HG03196 (cell line): ENCODE results near the gene LGI4.
"Not testable (repeated sequence)": the region's sequence is repeated elsewhere in the genome, so short reads cannot be mapped to it uniquely, and the experiment has no call there.

Experiments
- ATAC-seq: cut with Tn5 transposase; IDR thresholded peaks from one replicate; pipeline ENCODE4 v1.9.1; 2021; ENCODE audit not compliant: unreplicated experiment

LGI4 gene

DNA sequence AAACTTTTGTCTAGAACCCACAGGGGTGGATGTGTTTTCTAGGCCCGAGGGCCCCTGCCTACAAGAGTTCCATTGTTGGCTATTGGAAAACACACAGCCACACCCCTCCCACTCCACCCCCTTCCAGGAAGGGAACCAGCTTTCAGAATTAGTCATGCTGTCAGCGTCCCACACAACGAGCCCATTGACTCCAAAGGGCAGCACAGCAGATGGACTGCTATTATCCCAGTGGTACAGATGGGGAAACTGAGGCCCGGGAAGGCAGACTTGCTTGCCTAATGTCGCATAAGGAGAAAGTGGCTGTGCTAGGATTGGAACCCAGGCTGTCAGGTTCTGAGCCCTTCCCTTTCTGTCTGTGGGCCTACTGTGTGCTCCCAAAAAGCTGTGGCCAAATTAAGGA lies 27.3 kb downstream of the LGI4 start:
- ATAC-seq: no peak

DNA sequence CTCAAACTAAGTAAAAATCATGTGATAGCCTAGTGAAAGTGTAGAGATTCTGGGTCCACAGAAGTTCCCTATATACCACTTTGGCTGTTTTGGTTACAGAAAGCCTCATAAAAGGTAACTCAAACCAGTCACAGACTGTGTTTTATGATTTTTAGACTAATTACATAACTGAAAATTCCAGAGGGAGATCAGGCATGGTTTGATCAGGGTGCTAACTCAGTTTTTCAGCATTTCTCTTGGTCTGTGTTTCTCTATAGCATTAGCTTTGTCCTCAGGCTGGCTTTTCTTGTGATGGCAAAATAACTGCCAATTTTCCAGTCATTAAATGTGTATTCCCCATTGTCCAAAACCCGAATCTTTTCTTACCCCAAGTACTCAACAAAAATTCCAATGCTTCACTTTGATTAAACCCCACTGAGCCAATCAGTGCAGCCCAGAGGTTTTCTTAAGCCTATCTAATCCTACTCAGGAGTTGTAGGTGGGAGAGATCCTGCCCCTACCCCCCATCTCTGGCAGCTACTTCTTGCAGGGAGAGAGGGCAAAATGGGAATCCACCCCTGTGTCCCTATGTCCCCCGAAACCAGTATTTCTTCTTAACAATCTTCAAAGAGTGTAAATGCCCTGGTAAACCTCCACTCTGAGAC lies 27.8 kb downstream of the LGI4 start:
- ATAC-seq: no peak

DNA sequence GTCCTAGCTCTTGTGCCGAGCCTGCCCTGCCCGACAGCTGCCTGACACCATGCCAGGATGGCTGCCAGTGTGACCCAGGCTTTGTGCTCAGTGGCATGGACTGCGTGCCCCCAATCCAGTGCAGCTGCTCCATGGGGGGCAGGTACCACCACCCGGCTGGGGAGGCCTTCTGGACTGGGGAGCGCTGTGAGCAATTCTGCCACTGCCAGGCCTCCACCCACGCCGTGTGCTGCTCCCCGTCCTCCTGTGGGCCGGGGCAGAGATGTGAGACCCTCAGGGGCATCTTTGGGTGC lies 28.6 kb downstream of the LGI4 start:
- ATAC-seq: no peak

DNA sequence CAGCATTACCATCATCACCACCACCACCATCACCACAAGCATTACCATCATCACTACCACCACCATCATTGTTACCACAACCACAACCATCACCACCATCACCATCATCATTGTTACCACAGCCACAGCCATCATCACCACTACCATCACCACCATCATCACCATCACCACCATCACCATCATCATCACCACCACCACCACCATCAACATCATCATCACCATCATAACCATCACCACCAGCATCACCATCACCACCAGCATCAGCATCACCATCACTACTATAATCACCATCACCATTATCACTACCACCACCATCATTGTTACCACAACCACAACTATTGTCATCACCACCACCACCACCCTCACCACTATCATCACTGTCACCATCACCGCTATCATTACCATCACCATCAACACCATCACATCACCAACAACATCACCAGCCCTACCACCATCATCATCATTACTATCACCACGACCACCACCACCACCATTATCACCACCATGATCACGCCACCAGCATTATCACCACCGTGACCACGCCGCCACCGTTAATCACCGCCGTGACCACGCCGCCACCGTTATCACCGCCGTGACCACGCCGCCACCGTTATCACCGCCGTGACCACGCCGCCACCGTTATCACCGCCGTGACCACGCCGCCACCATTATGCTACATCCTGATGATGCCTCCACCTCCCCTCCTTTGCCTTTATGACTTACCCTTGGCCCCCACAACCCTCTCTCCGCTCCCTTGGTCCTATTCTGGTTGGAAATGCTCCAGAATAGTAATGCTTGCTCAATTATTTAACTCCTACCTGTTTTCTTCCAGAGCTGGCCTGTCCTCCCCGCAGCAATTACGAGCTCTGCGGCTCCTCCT lies 29.2 kb downstream of the LGI4 start:
- no peak for ATAC-seq

DNA sequence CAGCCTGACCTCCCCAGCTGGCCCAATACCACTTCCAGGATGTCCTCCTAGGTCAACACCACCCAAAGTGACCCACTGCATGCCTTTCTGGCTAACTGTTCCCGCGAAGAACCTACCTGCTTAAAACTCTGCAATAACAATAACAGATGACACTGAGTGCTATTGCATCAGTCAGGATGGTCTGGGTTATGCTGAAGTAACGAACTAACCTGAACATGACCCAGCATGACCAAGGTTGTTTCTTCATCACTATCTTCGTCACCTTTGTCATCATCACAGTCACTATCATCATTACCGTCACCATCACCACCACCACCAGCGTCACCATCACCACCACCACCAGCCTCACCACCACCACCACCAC lies 29.8 kb downstream of the LGI4 start:
- ATAC-seq: no peak

DNA sequence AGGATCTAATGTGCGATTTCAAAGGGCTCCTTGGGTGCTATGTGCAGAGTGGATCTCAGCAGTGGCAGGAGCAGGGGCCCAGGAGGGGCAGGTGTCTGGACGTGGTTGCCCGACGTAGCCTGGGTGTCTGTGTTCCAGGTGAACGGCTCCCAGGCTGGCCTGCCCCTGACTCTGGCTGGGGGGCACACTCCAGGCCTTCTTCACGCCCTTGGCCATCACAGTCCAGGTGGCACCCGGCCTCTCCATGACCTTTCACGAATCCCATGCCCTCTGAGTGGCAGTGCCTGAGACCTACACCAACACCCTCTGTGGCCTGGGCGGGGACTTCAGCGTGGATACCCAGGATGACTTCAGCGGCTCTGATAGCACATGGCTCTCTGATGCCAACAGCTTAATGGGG lies 30.5 kb downstream of the LGI4 start:
- no peak for ATAC-seq

DNA sequence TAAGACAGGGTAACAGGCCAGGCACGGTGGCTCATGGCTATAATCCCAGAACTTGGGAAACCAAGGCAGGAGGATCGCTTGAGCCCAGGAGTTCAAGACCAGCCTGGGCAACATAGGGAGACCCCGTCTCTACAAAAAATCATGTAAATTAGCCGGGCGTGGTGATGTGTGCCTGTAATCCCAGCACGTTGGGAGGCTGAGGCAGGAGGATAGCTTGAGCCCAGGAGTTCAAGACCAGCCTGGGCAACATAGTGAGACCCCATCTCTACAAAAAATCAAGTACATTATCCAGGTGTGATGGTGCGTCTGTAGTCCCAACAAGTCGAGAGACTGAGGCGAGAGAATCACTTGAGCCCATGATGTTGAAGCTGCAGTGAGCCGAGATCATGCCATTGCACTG lies 31.2 kb downstream of the LGI4 start:
- ATAC-seq: not testable (repeated sequence)

DNA sequence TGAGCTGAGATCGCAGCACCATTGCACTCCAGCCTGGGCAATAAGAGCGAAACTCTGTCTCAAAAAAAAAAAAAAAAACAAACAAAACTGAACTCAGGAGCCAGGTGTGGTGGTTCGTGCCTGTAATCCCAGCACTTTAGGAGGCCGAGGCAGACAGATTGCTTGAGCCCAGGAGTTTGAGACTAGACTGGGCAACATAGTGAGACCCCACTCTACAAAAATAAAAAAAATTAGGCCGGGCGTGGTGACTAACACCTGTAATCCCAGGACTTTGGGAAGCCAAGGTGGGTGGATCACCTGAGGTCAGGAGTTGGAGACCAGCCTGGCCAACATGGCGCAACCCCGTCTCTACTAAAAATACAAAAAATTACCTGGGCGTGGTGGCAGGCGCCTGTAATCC lies 32.9 kb downstream of the LGI4 start:
- not testable (repeated sequence) for ATAC-seq

DNA sequence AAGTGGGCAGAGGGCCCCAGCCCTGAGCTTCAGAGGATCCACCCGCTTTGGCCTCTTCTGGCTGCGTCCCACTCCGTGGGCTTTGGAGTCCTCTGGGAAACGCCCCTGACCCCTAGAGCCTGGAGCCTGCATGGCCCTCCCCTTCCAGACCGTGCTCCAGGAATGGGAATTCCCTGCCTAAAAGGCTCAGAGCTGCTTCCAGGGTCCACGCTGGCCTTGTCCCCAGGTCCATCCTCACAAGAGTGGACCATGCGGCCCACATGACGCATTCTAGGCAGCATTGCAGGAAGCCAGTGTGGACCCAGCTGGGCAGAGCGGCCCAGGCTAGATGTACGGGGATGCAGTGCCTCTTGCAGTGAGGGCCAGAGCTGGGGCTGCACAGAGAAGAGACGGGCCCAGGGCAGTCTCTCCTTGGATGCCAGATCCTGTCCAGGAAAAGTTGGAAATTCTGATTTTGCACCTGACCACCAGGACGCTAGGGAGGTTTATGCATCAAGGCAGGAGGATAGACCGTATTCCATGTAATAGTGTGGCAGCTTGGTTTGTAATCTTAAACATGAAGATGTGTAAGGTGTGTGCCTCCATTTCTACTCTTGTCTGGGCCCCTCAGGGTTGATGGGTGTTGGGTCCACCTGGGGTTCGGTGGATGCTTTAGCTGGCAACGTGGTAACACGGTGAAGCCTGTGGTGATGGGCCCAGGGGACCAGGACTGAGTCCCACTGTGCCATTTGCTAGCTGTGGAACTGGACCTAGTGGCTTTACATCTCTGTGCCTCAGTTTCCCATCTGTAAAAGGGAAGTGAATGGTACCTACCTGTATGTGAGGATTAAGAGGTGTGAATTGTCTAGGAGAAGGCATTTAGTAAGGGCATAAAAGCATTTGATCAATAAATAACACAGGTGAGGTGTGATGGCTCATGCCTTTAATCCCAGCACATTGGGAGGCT lies 34.0 kb downstream of the LGI4 start:
- no peak for ATAC-seq

DNA sequence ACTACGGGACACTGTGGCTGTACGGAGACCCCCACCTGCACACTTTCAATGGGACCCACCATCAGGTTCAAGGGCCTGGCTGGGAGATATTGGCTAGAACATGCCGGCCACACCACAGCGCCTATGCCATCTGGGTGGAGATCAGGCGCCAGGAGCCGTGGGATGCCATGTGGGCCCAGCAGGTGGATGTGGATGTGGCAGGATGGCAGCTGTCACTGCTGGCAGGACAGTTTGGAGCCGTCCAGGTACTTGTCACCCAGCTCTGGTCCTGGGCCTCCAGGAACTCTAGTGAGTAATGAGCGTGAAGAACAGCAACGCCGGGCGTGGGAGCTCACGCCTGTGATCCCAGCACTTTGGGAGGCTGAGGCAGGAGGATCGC lies 35.0 kb downstream of the LGI4 start:
- ATAC-seq: no peak

DNA sequence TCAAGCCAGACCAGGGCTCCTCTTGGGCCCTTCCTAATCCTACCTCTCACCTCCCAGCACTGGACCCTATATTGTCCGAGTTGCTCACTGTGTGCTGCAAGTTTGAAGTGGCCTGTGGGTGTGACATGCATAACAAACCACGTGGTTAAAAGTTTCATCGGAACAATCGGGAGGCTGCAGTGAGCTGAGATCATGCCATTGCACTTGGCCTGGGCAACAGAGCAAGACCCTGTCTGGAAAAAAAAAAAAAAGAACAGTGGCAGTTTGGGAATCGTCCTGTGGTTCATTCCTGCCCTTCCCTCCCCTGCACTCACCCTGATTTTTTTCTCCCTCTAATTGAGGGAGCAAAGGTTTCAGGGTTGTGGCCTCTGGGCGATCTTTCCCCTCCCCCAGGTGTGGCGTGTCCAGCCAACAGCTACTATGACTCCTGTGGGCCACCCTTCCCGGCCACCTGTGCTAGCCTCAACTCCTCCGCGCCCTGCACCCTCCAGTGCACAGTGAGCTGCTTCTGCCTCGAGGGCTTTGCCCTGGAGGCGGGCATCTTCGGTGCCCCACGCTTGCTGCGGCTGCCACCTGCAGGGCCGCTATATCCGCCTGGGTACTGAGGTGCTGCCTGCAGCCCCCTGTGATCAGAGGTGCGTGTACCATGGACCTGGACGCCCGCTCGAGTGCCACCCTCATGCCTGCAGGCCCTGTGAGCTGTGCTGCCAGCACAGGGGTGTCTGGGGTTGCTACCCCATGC lies 35.5 kb downstream of the LGI4 start:
- ATAC-seq: no peak

DNA sequence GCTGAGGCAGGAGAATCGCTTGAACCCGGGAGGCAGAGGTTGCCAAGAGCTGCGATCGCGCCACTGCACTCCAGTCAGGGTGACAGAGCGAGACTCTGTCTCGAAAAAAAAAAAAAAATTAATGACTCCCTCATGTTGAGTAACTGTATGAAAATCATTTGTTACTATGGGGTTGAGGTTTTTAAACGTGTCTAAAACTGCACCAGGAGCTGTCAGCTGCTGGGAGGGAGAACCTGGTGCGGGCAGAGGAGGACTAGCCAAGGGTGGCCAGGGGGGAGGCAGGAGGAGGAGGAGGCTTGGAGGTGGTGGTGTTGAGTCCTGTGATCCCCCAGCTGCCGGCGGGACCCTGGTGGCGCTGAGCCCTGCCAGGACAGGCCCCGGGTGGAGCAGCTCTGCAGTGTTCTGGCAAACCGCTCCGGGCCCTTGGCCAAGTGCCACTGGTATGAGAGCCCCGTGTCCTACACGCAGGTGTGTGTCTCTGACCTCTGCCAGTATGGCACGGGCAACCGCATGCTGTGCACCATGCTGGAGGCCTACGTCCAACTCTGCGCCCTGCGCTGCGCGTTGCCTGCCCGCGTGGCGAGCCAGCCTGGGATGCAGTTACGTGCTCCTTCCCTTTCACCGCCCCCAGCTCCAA lies 36.3 kb downstream of the LGI4 start:
- ATAC-seq: no peak

DNA sequence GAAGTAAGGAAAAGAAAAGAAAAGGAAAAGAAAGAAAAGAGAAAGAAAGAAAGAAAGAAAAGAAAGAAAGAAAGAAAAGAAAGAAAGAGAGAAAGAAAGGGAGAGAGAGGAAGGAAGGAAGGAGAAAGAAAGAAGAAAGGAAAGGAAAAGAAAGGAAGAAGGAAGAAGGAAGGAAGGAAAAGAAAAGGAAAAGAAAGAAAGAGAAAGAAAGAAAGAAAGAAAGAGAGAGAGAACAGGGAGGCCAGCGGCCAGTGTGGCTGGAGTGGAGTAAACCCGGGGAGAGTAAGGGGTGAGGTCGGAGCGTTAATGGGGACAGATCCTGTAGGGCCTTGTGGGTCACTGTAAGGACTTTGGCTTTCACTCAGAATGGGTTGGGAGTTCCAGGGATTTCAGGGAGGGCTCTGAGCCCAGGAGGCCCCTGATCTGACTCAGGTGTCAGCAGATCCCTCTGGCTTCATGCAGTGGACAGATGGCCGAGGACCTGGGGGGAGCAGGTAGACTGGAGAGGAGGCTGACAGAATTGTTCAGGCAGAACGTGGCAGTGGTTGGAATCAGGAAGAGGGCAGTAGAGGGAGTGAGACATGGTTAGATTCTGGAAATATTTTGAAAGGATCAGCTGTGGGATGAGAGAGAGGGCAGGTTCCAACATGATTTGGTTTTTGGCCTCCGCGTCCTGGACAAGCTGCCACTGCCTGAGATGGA lies 39.0 kb downstream of the LGI4 start:
- no peak for ATAC-seq

DNA sequence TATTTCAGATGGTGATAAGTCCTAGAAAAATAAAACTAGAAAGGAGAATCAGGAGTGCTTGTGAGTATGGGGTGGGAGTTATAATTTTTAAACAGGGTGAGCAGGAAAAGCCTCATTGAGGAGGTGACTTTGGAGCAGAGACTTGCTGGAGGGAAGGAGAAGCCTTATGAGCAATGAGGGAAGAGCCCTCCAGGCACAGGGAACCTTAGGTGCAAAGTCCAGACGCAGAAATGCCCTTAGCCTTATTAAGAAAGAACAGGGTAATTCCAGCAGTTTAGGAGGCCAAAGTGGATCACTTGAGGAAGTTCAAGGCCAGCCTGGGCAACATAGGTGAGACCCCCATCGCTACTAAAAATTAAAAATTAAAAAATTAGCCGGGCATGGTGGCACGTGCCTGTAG lies 40.2 kb downstream of the LGI4 start:
- no peak for ATAC-seq

DNA sequence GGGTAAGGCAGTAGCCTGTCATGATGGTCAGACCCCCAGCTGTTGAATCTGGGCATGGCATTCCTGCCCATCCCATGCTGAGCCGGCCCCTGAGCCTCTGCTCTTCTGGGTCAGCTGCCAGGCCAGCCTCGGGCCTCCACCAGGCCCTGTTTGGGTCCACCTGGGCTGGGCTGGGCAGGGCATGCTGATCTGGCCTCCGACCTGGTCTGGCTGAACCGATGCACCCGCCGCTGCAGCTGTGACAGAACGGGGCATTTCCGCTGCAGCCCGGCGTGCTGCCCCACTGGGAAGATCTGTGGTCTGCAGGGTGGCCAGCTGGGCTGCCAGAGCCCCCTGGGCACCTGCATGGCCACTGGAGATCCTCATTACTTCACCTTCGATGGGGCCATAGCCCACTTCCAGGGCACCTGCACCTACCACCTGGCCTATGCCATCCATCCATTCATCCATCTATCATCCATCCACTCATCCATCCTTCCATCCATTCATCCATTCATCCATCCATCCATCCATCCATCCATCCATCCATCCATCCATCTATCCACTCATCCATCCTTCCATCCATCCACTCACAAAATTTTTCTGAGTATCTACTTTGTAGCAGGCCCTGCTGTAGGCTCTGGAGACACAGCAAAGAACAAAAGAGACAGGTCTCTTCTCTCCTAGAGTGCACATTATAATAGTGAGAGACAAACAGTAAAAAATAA lies 40.8 kb downstream of the LGI4 start:
- no peak for ATAC-seq

DNA sequence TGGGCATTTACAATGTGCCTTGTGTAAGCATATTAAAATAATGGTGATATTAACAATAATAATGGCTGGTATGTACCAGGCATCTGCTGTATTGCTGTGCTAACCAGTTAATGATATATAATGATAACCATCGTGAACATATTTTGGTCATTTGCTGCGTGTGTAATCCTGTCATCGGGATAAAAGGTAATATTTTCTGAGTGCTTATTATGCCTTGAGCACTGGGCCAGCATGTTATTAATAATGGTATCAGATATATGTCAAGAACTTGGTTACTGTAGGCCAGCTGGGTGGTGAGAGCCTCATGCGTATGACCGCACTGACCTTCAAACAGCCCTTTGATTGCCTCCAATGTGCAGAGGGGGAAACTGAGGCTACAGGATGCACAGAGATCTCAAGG lies 41.4 kb downstream of the LGI4 start:
- ATAC-seq: no peak

DNA sequence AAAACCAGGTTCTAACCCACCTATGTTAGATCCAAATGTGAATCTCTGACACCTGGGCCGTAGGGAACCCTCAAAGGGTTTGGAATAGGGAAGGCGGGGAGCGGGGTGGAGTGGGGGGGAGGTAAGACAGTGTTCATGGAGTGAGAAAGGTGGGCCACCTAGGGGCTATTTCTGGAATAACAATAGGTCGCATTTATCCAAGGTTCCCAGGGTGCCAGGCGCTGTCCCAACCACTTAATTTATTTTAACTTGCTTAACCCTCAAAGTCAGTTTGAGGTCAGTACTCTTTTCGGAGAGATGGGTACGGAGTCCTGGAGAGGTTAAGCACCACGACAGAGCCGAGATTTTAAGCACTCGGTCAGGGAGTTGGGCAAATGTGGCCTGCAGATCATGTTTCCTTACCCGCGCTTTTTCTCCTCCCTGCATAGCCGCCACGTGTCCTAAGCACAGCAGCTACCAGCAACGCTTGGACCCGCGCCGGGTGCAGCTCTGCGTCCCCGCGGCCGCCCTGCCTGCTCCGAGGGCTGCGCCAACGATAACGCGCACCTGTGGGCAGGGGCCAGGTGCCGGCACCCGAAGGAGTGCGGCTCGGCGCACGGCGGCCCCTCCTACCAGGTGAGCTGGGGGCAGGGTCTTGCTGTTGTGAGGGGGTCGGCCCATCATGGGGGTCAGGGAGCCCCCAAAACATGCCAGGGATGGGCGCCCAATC lies 44.2 kb downstream of the LGI4 start:
- ATAC-seq: no peak

DNA sequence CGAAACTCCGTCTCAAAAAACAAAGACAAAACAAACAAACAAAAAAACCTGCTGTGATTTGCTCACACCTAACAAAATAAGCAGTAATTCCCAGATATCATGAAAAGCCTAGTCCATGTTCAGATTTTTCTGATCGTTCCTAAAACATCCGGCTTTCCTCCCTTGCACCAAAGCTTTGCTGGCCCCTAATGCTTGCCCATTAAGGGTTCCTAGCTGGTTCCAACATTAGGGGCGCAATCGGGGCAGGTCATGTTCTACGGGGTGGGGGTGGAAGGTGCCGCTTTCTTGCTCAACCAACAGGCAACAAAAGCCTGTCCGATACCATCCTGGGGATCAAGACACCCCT lies 44.7 kb downstream of the LGI4 start:
- ATAC-seq: no peak

DNA sequence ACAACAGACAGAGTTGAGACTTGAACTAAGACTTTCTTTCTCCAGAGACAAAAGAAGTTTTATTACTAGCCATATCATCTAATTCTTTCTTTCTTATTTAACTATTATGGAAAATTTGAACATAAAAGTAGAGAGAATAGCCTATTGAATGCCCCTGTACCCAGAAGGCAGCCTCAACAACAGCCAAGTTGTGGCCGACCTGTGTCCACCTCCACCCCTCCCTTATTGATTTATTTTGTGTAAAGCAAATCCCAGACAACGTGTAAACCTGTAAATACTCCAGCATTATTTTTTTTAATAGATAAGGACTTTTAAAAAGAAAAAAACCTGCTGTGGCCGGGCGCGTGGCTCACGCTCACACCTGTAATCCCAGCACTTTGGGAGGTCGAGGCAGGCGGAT lies 45.3 kb downstream of the LGI4 start:
- no peak for ATAC-seq
